ENCODE data around the gene WDR64.
A peak's percentile ranks its signal among the peaks of the same experiment; 100 is the strongest.

Gene WDR64

GRCh38 chr1:241839369-241839979 is 187.4 kb downstream of the WDR64 start:
- no peak overlapping the region for H3K27ac Mint-ChIP-seq
- H3K36me3 Mint-ChIP-seq (ENCODE audit: low read depth), result no peaks in the 10 kb centered on the region
- peaks cover 10% of the 10 kb centered on the region for H3K4me1 Mint-ChIP-seq (ENCODE audit: low read depth)
- no peaks in the 10 kb centered on the region for H3K27me3 Mint-ChIP-seq
- H3K9me3 Mint-ChIP-seq, result no peaks in the 10 kb centered on the region
- no peak for DNase-seq
- H3K4me3 Mint-ChIP-seq, result no peak overlapping the region

GRCh38 chr1:241840164-241840563 is 188.1 kb downstream of the WDR64 start:
- no peak for DNase-seq
- Mint-ChIP-seq H3K9me3 (no peaks in the 10 kb centered on the region), H3K4me3 (no peak overlapping the region), H3K36me3 (ENCODE audit: low read depth) (no peaks in the 10 kb centered on the region), H3K27ac (no peak overlapping the region), H3K27me3 (no peaks in the 10 kb centered on the region), H3K4me1 (ENCODE audit: low read depth) (peaks cover 10% of the 10 kb centered on the region)

- Mint-ChIP-seq H3K9me3 (no peaks in the 10 kb centered on the region), H3K27me3 (no peaks in the 10 kb centered on the region), H3K36me3 (ENCODE audit: low read depth) (no peaks in the 10 kb centered on the region), H3K4me1 (ENCODE audit: low read depth) (peaks cover 10% of the 10 kb centered on the region), H3K27ac (no peak overlapping the region), H3K4me3 (no peak overlapping the region)
- no peak for DNase-seq
Measured at GRCh38 chr1:241841691-241842090, 189.6 kb downstream of the WDR64 start.

- Mint-ChIP-seq H3K36me3 (ENCODE audit: low read depth) (peaks cover 1% of the 10 kb centered on the region), H3K4me3 (no peak overlapping the region), H3K27ac (no peak overlapping the region), H3K9me3 (no peaks in the 10 kb centered on the region), H3K27me3 (no peaks in the 10 kb centered on the region), H3K4me1 (ENCODE audit: low read depth) (peaks cover 17% of the 10 kb centered on the region)
- DNase-seq, result no peak
Measured at GRCh38 chr1:241842565-241842964, 190.5 kb downstream of the WDR64 start.

GRCh38 chr1:241844593-241844992 is 192.5 kb downstream of the WDR64 start:
- no peak for DNase-seq
- no peaks in the 10 kb centered on the region for H3K9me3 Mint-ChIP-seq
- peaks cover 15% of the 10 kb centered on the region for H3K4me1 Mint-ChIP-seq (ENCODE audit: low read depth)
- H3K27me3 Mint-ChIP-seq, result no peaks in the 10 kb centered on the region
- H3K36me3 Mint-ChIP-seq (ENCODE audit: low read depth), result peaks cover 21% of the 10 kb centered on the region
- H3K27ac Mint-ChIP-seq, result no peak overlapping the region
- H3K4me3 Mint-ChIP-seq, result no peak overlapping the region

GRCh38 chr1:241846375-241846774 is 194.3 kb downstream of the WDR64 start:
- Mint-ChIP-seq H3K9me3 (no peaks in the 10 kb centered on the region), H3K27me3 (no peaks in the 10 kb centered on the region), H3K36me3 (ENCODE audit: low read depth) (peaks cover 34% of the 10 kb centered on the region), H3K27ac (no peak overlapping the region), H3K4me3 (no peak overlapping the region), H3K4me1 (ENCODE audit: low read depth) (peaks cover 16% of the 10 kb centered on the region)
- DNase-seq, result no peak

GRCh38 chr1:241846862-241847539 is 194.9 kb downstream of the WDR64 start:
- no peak for DNase-seq
- H3K27me3 Mint-ChIP-seq, result no peaks in the 10 kb centered on the region
- peaks cover 16% of the 10 kb centered on the region for H3K4me1 Mint-ChIP-seq (ENCODE audit: low read depth)
- no peaks in the 10 kb centered on the region for H3K9me3 Mint-ChIP-seq
- H3K36me3 Mint-ChIP-seq (ENCODE audit: low read depth), result peaks cover 40% of the 10 kb centered on the region
- H3K4me3 Mint-ChIP-seq, result peak overlapping the region; percentile 99
- H3K27ac Mint-ChIP-seq, result peak overlapping the region; percentile 100

- no peaks in the 10 kb centered on the region for H3K9me3 Mint-ChIP-seq
- peaks cover 16% of the 10 kb centered on the region for H3K4me1 Mint-ChIP-seq (ENCODE audit: low read depth)
- DNase-seq, result no peak
- H3K36me3 Mint-ChIP-seq (ENCODE audit: low read depth), result peaks cover 45% of the 10 kb centered on the region
- peak overlapping the region; percentile 99 for H3K4me3 Mint-ChIP-seq
- H3K27me3 Mint-ChIP-seq, result no peaks in the 10 kb centered on the region
- peak overlapping the region; percentile 100 for H3K27ac Mint-ChIP-seq
Measured at GRCh38 chr1:241847540-241847795, 195.4 kb downstream of the WDR64 start.

GRCh38 chr1:241847796-241848685 is 196.0 kb downstream of the WDR64 start, which contains the start of gene EXO1:
Gene EXO1 (plus strand): TSS chr1:241848204. CDS start chr1:241850426, 2,222 bp downstream.
- peak; percentile 95 for DNase-seq
- peaks cover 16% of the 10 kb centered on the region for H3K4me1 Mint-ChIP-seq (ENCODE audit: low read depth)
- no peaks in the 10 kb centered on the region for H3K27me3 Mint-ChIP-seq
- H3K4me3 Mint-ChIP-seq, result peak within 1 kb of the TSS; percentile 99
- peaks cover 49% of the 10 kb centered on the region for H3K36me3 Mint-ChIP-seq (ENCODE audit: low read depth)
- H3K27ac Mint-ChIP-seq, result peak within 1 kb of the TSS; percentile 100
- no peaks in the 10 kb centered on the region for H3K9me3 Mint-ChIP-seq

- no peak for DNase-seq
- Mint-ChIP-seq H3K27me3 (no peaks in the 10 kb centered on the region), H3K4me1 (ENCODE audit: low read depth) (peaks cover 16% of the 10 kb centered on the region), H3K9me3 (no peaks in the 10 kb centered on the region), H3K4me3 (peak overlapping the region; percentile 99), H3K36me3 (ENCODE audit: low read depth) (peaks cover 57% of the 10 kb centered on the region), H3K27ac (peak overlapping the region; percentile 100)
Measured at GRCh38 chr1:241848686-241849344, 196.7 kb downstream of the WDR64 start.

GRCh38 chr1:241849345-241849695 is 197.2 kb downstream of the WDR64 start:
- Mint-ChIP-seq H3K36me3 (ENCODE audit: low read depth) (peaks cover 62% of the 10 kb centered on the region), H3K27me3 (no peaks in the 10 kb centered on the region), H3K9me3 (no peaks in the 10 kb centered on the region), H3K4me1 (ENCODE audit: low read depth) (peaks cover 16% of the 10 kb centered on the region), H3K27ac (peak overlapping the region; percentile 100), H3K4me3 (peak overlapping the region; percentile 99)
- DNase-seq, result no peak

Measured in activated T-cell treated with anti-CD3 and anti-CD28 coated beads, Interleukin-2, amount 50 U/mL, for 24 hours (primary cell).